ENCODE data around the gene TAGLN3.

GRCh38 chr3:112001526-112001925 lies 2.8 kb downstream of the TAGLN3 start:
- TF ChIP-seq CTCF (IDR thresholded peaks at IDR 0.05; ENCODE audit: insufficient read depth, low read length, poor library complexity, severe bottlenecking) = no peak
- no peak for TF ChIP-seq EZH2phosphoT487 (conservative IDR thresholded peaks at IDR 0.05; ENCODE audit: low read length)

Data from SU-DHL-6 (cell line).